Esophagus muscularis mucosa (tissue), 4 donors: Measurements from ENCODE around the gene SLC9A1.

Experiments used
- CTCF ChIP-seq, 3 experiments: fragments of 200-600 bp in 2 of 3; fragments of 450-650 bp in 1 of 3; sonication (generic) in 2 of 3; IDR thresholded peaks; one replicate each; pipeline ENCODE4 v1.5.1; 2017 to 2019; ENCODE audit warnings: antibody characterized with exemption in 3 of 3, mild to moderate bottlenecking in 2 of 3, moderate library complexity in 1 of 3
- EP300 ChIP-seq: sonication (generic); formaldehyde crosslinking; IDR thresholded peaks from one replicate; pipeline ENCODE4 v1.6.1; 2017; ENCODE audit warnings: antibody characterized with exemption
- POLR2A ChIP-seq: fragments of 450-650 bp; IDR thresholded peaks from one replicate; pipeline ENCODE4 v1.6.1; 2017; ENCODE audit warnings: antibody characterized with exemption, moderate library complexity, mild to moderate bottlenecking, low read depth

GRCh38 chr1:27057389-27057788 lies 97.5 kb downstream of the SLC9A1 start:
- TF ChIP-seq CTCF (IDR thresholded peaks at IDR 0.05) (no peak), POLR2A (no peak), EP300 (no peak)
